HepG2 (cell line): ENCODE data around the gene ANK3.

Experiments
- CTCF ChIP-seq: sonication (generic); formaldehyde crosslinking; IDR thresholded peaks from 2 replicates; pipeline ENCODE4 v1.5.0; 2020; ENCODE audit warnings: mild to moderate bottlenecking, missing genetic modification reagents, moderate library complexity
- EZH2 ChIP-seq: conservative IDR thresholded peaks from 2 replicates; pipeline ENCODE4 v1.6.1; 2012; ENCODE audit warnings: mild to moderate bottlenecking, low read depth, low read length, moderate library complexity
- FOSL1 ChIP-seq: sonication (generic); formaldehyde crosslinking; IDR thresholded peaks from 2 replicates; pipeline ENCODE4 v1.9.0; 2021; ENCODE audit warnings: missing genetic modification reagents, borderline replicate concordance
- MTA3 ChIP-seq: sonication (generic); formaldehyde crosslinking; IDR thresholded peaks from 2 replicates; pipeline ENCODE4 v1.4.0; 2020; ENCODE audit warnings: missing genetic modification reagents
- NR2F1 ChIP-seq, 2 experiments: fragments of 450-650 bp in 1 of 2; formaldehyde crosslinking in 1 of 2; IDR thresholded peaks; 2 replicates each; pipeline versions ENCODE4 v1.5.0 to v1.6.1; 2016 to 2020; ENCODE audit warnings: mild to moderate bottlenecking in 1 of 2, missing compliant biosample characterization in 1 of 2, missing genetic modification reagents in 1 of 2, moderate library complexity in 1 of 2
- RAD21 ChIP-seq: fragments of 450-650 bp; formaldehyde crosslinking; IDR thresholded peaks from 2 replicates; pipeline ENCODE4 v1.5.0; 2020; ENCODE audit warnings: mild to moderate bottlenecking
- SMARCC2 ChIP-seq: fragments of 450-650 bp; IDR thresholded peaks from 2 replicates; pipeline ENCODE4 v1.6.1; 2017; ENCODE audit warnings: antibody characterized with exemption, mild to moderate bottlenecking
- YY1 ChIP-seq: IDR thresholded peaks from 2 replicates; pipeline ENCODE4 v1.6.1; 2011; ENCODE audit warnings: low read length, low read depth, moderate library complexity, mild to moderate bottlenecking; ENCODE audit not compliant: insufficient read depth, insufficient replicate concordance
- ZNF274 ChIP-seq: sonication (generic); formaldehyde crosslinking; IDR thresholded peaks from 2 replicates; pipeline ENCODE4 v1.5.1; 2020; ENCODE audit warnings: mild to moderate bottlenecking, missing genetic modification reagents
- ZNF660 ChIP-seq: sonication (generic); formaldehyde crosslinking; IDR thresholded peaks from 2 replicates; pipeline ENCODE4 v1.5.1; 2020; ENCODE audit warnings: mild to moderate bottlenecking, low read depth, missing genetic modification reagents, borderline replicate concordance
- ZNF672 ChIP-seq: sonication (generic); formaldehyde crosslinking; IDR thresholded peaks from 2 replicates; pipeline ENCODE4 v1.8.1; 2022; ENCODE audit warnings: missing genetic modification reagents
- ZNF747 ChIP-seq: sonication (generic); formaldehyde crosslinking; IDR thresholded peaks from 2 replicates; pipeline ENCODE4 v1.8.1; 2023; ENCODE audit warnings: missing genetic modification reagents, mild to moderate bottlenecking, borderline replicate concordance

- TF ChIP-seq EZH2 (no peak), CTCF (CRISPR knock-in tag) (no peak), ZNF660 (CRISPR knock-in tag) (no peak), MTA3 (no peak), FOSL1 (CRISPR knock-in tag) (no peak), SMARCC2 (no peak), ZNF274 (CRISPR knock-in tag) (no peak), NR2F1 (CRISPR knock-in tag; IDR thresholded peaks at IDR 0.05) (no peak), ZNF672 (CRISPR knock-in tag) (no peak), YY1 (no peak), RAD21 (CRISPR knock-in tag) (no peak), ZNF747 (CRISPR knock-in tag) (no peak)
These were observed 76.7 kb downstream of the ANK3 start for GRCh38 chr10:60312818-60313588.
